GM18868 (cell line): Measurements from ENCODE around the gene SPCS1.
A peak's percentile ranks its signal among the peaks of the same experiment; 100 is the strongest.
"Not testable (repeated sequence)": the region's sequence is repeated elsewhere in the genome, so short reads cannot be mapped to it uniquely, and the experiment has no call there.

ENCODE experiments used
- ATAC-seq: cut with Tn5 transposase; IDR thresholded peaks from one replicate; pipeline ENCODE4 v1.9.1; 2021; ENCODE audit warnings: mild to moderate bottlenecking, moderate library complexity; ENCODE audit not compliant: unreplicated experiment

SPCS1 gene

DNA sequence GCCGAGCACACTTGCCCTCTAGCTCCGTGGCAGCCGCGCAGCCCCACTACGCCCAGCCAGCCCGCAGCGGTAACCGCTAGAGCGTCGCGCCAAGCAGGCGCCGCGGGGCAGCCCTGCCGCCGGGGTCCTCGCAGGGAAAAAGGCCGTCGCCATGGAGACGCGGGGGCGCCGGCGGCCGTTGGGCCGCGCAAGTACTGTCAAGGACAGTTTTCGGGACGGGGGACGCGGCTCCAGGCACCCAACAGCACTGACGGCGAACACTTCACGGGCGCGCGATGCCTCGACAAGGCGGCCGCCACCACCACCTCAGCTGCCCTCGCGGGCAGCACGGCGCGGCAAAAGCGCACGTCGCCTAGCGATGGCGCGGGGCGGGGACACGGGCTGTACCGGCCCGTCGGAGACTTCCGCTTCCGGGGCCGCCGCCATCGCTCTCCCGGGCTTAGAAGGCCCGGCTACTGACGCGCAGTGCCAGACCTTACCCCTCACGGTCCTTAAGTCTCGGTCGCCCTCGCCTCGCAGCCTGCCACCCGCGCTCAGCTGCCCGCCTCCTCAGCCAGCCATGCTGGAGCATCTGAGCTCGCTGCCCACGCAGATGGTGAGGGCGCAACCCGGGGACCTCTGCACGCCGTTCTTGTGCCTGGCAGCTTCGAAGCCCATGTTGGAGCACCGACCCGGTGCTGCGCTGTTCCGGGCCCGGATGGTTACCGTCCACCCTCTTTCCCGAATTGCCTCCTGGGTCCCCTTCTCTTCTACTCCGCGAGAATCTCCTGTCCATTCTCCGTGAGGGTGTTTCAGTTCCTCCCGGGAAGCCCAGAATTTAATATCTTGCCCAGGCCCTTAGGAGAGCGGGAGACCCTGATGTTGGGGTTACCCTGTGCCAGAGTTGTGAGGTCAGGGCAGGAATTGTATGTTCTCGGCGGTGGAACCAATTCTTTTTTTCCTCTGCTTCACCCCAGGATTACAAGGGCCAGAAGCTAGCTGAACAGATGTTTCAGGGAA lies at the start of gene SPCS1, which contains the start of gene GLT8D1:
SPCS1 (plus strand) TSS at position 419 of the 999 bp plus-strand sequence; CDS start at position 560, 141 bp downstream.
GLT8D1 (minus strand) TSS at position 104 of the 999 bp plus-strand sequence. CDS start 5,331 bp downstream, outside the sequence.
- ATAC-seq, result peak; percentile 82

GRCh38 chr3:52660046-52660445 lies 45.9 kb upstream of the SPCS1 start:
- no peak for ATAC-seq

DNA sequence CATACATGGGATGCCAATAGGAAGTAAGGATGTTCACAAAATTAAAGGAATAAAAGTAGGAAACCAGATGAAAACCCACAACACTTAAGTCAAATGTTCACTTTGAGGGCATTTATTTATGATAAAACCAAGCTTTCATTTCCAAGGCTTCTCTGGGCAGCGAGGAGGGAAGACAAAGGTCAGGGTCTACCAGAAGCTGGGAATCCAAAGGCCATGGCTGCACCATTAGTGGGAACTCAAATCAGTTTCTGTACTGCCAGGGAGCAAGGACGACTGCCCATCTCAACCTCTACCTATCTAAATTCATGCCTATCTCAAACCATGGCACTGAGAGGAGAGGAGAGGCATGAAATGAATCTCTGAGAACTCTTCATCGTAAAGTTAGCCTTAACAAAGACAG lies 42.8 kb upstream of the SPCS1 start:
- no peak for ATAC-seq

- peak; percentile 81 for ATAC-seq
These were observed 35.0 kb upstream of the SPCS1 start for GRCh38 chr3:52670621-52671521.

- ATAC-seq, result no peak
These were observed 34.2 kb upstream of the SPCS1 start for GRCh38 chr3:52671676-52672075.

- ATAC-seq, result not testable (repeated sequence)
These were observed 29.7 kb upstream of the SPCS1 start for GRCh38 chr3:52676201-52676600.

DNA sequence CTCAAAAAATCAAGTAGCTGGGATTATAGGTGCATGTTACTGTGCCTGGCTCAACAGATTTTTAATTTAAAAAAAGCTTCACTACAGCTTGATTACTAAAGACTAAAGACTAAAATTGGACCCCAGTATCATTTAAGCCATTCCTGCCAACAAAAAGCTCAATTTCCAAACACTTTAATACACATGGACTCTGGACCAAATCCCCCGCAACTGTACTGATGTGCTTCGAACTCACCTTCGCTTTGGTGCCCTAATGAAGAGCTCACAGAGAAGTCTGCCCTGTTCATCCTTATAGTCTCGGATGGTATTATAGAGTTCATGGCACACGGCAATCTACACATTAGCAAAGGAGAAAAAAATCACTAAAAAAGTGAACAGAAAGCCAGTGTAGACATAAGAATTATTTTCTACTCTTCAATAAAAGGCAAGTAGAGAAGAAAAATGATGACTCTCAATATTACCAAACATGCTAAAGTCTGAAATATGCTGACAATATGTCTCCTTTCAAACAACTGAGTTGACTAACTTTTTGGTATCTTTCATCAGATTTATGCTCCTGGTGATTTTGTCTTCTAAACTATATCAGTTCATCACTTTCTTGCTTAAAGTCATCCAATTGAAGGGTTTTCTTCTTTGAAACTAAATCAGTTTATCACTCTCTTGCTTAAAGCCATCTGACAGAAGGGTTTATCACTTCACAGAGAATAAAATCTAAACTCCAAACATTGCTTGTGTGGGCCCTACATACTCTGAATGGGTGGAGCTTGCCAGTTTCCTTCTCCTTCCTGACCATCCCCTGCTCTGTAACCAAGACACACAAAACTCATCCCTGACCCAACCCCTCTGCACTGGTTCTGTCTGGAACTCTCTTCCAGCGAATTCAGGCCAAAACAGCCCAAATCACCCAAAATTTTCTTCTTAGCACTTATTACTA lies 27.4 kb upstream of the SPCS1 start:
- no peak for ATAC-seq

DNA sequence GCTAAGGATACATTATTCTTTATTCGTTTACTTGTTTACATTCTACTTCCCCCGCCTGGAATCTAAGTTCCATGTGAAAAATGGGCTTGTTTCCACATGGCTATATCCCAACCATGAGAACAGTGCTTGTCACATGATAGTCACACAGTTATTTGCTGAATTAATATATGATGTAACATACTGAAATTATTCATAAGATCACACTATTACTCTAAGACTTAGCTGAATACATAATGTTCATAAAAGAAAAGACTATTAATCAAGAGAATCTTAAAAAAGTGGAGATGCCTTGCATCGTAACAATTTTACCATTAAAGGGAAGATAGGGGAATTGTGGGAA lies 26.7 kb upstream of the SPCS1 start:
- no peak for ATAC-seq

- ATAC-seq, result no peak
These were observed 26.1 kb upstream of the SPCS1 start for GRCh38 chr3:52679811-52680210.

DNA sequence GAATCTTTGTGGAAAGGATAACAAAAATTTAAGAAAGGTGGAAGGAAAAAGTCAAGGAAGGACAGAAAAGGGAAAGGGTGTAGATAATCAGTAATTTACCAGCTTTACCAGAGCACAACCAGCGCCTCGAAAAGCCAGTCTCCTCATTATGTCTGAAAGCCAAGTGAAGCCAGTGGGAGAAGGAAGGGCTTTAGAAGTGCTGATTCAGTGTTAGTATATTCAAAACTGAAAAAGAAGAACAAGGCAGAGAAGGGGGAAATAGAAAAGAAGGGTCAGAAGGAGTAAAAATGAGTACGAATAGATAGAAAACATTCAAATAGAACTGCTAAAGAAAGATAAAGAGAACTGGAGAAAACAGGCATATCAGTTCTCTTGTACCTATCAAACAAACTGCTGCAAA lies 24.3 kb upstream of the SPCS1 start:
- no peak for ATAC-seq

GRCh38 chr3:52682016-52682415 lies 23.9 kb upstream of the SPCS1 start:
- ATAC-seq, result no peak

DNA sequence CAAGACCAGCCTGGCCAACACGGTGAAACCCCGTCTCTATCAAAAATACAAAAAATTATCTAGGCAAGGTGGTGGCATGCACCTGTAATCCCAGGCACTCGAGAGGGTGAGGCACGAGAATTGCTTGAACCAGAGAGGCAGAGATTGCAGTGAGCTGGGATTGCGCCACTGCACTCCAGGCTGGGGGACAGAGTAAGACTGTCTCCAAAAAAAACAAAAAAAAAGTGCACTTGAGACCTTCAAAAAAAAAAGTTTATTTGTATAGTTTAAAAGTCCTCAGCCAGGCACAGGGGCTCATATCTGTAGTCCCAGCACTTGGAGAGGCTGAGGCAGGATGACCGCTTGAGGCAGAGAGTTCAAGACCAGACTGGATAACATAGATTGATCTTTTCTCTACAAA lies 22.3 kb upstream of the SPCS1 start:
- ATAC-seq, result no peak

GRCh38 chr3:52684184-52684583 lies 21.7 kb upstream of the SPCS1 start:
- no peak for ATAC-seq

DNA sequence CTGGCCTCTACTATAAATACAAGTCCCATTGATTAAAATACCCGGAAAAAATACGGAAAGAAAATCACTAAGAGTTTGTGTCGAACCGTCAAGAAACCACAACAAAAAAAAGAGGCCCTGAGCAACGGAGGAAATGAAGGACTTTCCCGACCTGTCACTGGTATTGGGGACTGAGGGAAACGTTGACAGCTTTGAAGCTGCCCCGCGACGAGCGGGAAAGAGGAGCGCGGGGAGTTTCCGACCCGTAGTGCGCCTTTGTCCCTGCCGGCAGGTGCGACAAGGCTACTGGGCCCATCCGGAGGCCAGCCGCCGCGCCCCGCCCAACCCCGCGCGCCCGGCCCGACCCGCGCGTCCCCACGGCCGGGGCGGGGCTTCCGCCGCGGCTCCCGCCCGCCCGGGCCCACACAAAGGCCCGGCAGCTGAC lies 20.6 kb upstream of the SPCS1 start:
- ATAC-seq, result peak; percentile 76

DNA sequence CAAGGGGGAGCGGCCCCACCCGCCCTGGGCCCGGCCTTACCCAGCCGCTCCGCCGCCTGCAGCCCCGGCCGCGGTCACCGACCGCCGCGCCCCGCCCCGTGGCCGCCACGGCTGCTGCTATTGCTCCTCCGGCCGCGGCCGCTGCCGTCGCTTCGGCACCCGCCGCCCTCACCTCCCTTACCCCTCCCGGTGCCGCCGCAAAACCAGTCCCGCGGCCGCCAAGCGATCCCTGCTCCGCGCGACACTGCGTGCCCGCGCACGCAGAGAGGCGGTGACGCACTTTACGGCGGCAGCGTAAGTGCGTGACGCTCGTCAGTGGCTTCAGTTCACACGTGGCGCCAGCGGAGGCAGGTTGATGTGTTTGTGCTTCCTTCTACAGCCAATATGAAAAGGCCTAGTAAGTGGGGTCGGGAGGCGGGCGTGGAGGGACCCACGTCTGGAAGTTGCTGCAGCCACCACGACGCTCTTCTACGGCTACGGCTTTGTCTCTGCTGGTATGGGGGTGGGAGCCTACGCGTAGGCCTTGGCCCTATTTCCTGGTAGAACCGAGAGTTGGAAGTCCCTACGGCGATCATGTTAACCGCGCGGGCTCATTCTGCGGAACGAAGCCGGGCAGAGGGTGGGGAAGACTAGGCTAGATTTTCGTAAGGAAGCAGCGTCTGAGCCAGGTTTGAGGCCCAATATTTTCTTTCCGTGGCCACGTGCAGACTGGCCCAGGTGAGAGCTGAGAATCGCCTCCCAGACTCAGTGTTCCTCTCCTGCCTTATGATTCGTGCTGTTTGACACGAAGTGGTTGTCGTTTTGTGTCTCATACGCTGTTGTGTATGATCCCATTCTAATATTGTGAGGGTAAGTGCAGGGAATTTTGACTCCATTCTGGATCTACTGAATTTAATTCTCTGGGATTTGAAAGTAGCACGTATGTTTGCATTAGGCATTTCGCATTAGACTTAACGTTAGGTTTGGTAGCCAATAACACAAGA lies 19.9 kb upstream of the SPCS1 start, which contains the start of the genes GNL3 and PBRM1:
GNL3 (plus strand) TSS at position 324 of the 983 bp plus-strand sequence; CDS start at position 385, 61 bp downstream.
PBRM1 (minus strand) TSS at position 205 of the 983 bp plus-strand sequence.
- peak; percentile 68 for ATAC-seq

GRCh38 chr3:52688266-52688665 lies 17.6 kb upstream of the SPCS1 start:
- ATAC-seq, result no peak

DNA sequence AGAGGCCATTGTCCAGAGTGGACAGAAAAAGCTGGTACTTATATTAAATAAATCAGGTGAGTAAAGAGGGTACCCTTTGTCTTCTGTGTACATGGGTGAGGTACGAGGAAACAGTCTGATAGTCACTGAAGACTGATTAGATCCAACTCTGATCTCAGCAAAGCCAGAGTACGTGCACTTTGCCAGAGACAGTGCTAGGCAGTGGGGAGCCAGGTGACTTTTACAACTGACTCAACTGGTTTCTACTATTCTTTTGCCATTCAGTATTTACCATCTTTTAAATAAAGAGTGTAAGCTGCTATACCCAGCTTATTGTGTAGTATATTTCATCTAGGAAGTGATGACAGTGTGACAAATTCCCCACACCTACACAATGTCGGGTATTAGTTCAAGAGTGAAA lies 16.8 kb upstream of the SPCS1 start:
- no peak for ATAC-seq

DNA sequence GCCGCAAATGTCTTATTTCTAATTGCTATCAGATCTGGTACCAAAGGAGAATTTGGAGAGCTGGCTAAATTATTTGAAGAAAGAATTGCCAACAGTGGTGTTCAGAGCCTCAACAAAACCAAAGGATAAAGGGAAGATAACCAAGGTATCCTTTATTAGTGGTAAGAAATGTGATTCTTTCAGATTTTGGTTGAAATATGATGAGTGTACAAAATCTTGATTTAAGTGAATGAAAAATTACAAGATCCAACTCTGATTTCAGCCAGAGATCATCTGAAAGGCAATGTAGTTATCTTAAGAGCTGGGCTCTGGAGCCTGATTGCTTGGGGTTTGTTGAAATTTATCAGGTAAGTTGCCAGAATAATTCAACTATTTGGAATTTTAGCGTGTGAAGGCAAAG lies 15.3 kb upstream of the SPCS1 start:
- ATAC-seq, result no peak

DNA sequence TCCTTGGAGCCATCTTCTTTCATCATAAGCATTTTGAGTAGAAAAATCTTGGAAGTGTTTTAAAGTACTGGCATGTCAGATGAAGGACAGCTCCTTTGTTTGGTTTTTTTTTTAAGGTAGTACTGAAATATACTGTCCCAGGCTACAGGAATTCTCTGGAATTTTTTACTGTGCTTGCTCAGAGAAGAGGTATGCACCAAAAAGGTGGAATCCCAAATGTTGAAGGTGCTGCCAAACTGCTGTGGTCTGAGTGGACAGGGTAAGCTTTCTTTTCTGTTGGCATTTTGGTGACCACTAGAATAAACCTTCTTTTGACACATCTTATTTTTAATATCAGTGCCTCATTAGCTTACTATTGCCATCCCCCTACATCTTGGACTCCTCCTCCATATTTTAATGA lies 12.8 kb upstream of the SPCS1 start:
- ATAC-seq, result no peak
